HepG2 (cell line): Measurements from ENCODE around the gene APRT. TPM values are rescaled to one million over a fixed set of nuclear protein-coding genes. Genes with fewer than 3 reads are reported as not detected.
A peak's percentile ranks its signal among the peaks of the same experiment; 100 is the strongest.

Source experiments
- CCDC6 ChIP-seq: sonication (generic); formaldehyde crosslinking; IDR thresholded peaks from 2 replicates; pipeline ENCODE4 v1.8.1; 2022; ENCODE audit warnings: mild to moderate bottlenecking, missing genetic modification reagents, moderate library complexity
- MAX ChIP-seq: IDR thresholded peaks from 2 replicates; pipeline ENCODE4 v1.6.1; 2012; ENCODE audit warnings: inconsistent platforms
- MIER3 ChIP-seq: IDR thresholded peaks from 2 replicates; pipeline ENCODE4 v1.6.1; 2016; ENCODE audit warnings: missing compliant biosample characterization, borderline replicate concordance
- PAWR ChIP-seq: sonication (generic); formaldehyde crosslinking; IDR thresholded peaks from 2 replicates; pipeline ENCODE4 v1.4.0; 2020; ENCODE audit warnings: missing genetic modification reagents, mild to moderate bottlenecking, borderline replicate concordance
- RFX5 ChIP-seq: IDR thresholded peaks from 2 replicates; pipeline ENCODE4 v1.6.1; 2011; ENCODE audit warnings: low read depth, low read length, improper control_type of control experiment
- RXRB ChIP-seq: IDR thresholded peaks from 2 replicates; pipeline ENCODE4 v1.6.1; 2016; ENCODE audit warnings: borderline replicate concordance, missing genetic modification reagents, missing compliant biosample characterization
- STAT5B ChIP-seq: sonication (generic); formaldehyde crosslinking; IDR thresholded peaks from 2 replicates; pipeline ENCODE4 v1.4.0; 2020; ENCODE audit warnings: missing genetic modification reagents
- TGIF2 ChIP-seq: IDR thresholded peaks from 2 replicates; pipeline ENCODE4 v1.6.1; 2016; ENCODE audit warnings: control low read depth, missing compliant biosample characterization
- ZKSCAN5 ChIP-seq: sonication (generic); formaldehyde crosslinking; IDR thresholded peaks from 2 replicates; pipeline ENCODE4 v1.5.1; 2020; ENCODE audit warnings: mild to moderate bottlenecking, missing genetic modification reagents
- ZMYM3 ChIP-seq: sonication (generic); formaldehyde crosslinking; IDR thresholded peaks from 2 replicates; pipeline ENCODE4 v1.5.1; 2020; ENCODE audit warnings: mild to moderate bottlenecking, missing genetic modification reagents
- ZNF230 ChIP-seq: sonication (generic); formaldehyde crosslinking; IDR thresholded peaks from 2 replicates; pipeline ENCODE4 v1.4.0; 2020; ENCODE audit warnings: mild to moderate bottlenecking, missing genetic modification reagents
- ZNF264 ChIP-seq: sonication (generic); formaldehyde crosslinking; IDR thresholded peaks from 2 replicates; pipeline ENCODE4 v1.4.0; 2020; ENCODE audit warnings: missing genetic modification reagents
- ZNF3 ChIP-seq: IDR thresholded peaks from 2 replicates; pipeline ENCODE4 v1.7.0; 2017; ENCODE audit warnings: inconsistent platforms
- ZNF350 ChIP-seq: sonication (generic); formaldehyde crosslinking; IDR thresholded peaks from 2 replicates; pipeline ENCODE4 v1.4.0; 2020; ENCODE audit warnings: mild to moderate bottlenecking, low read depth, missing genetic modification reagents, borderline replicate concordance
- ZNF44 ChIP-seq: sonication (generic); formaldehyde crosslinking; IDR thresholded peaks from 2 replicates; pipeline ENCODE4 v1.5.1; 2020; ENCODE audit warnings: mild to moderate bottlenecking, missing genetic modification reagents
- ZNF816 ChIP-seq: sonication (generic); formaldehyde crosslinking; IDR thresholded peaks from 2 replicates; pipeline ENCODE4 v1.8.0; 2022; ENCODE audit warnings: missing genetic modification reagents, mild to moderate bottlenecking, borderline replicate concordance
- ZNF879 ChIP-seq: sonication (generic); formaldehyde crosslinking; IDR thresholded peaks from 2 replicates; pipeline ENCODE4 v1.8.1; 2023; ENCODE audit warnings: missing genetic modification reagents
- ZSCAN9 ChIP-seq: IDR thresholded peaks from 2 replicates; pipeline ENCODE4 v1.6.1; 2016; ENCODE audit warnings: borderline replicate concordance
- polyA plus RNA-seq, 8 experiments: library from polyadenylated mRNA; depleted of rRNA in 3 of 8; stranded (reverse) in 7 of 8; unstranded in 1 of 8; fragments of >200 nt; fragmentation: Illumina TruSeq in 4 of 8; extraction: Trizol in 4 of 8; gene quantifications; 2 replicates each; pipeline versions ENCODE4 v1.2.1 to v1.2.3, GENCODE V29; 2011 to 2016; ENCODE audit warnings: low read depth in 4 of 8, missing spikeins in 1 of 8, mixed read lengths in 1 of 8; ENCODE audit not compliant: insufficient read depth in 1 of 8
- total RNA-seq, 5 experiments: library from RNA; depleted of rRNA; stranded (reverse); fragments of >200 nt; fragmentation: Illumina TruSeq; extraction: Trizol; gene quantifications; 2 replicates each; pipeline ENCODE4 v1.2.3, GENCODE V29; 2016; ENCODE audit warnings: low read depth in 1 of 5
- TF ChIP-seq, protein P1 (sequence below): sonication (generic); formaldehyde crosslinking; IDR thresholded peaks from 2 replicates; pipeline ENCODE4 v1.4.0; 2020; ENCODE audit warnings: missing genetic modification reagents, mild to moderate bottlenecking, borderline replicate concordance
- TF ChIP-seq, protein P2 (sequence below): sonication (generic); formaldehyde crosslinking; conservative IDR thresholded peaks from 2 replicates; pipeline ENCODE4 v1.8.1; 2023; ENCODE audit warnings: missing genetic modification reagents
- TF ChIP-seq, protein P3 (sequence below), 2 experiments: sonication (generic) in 1 of 2; formaldehyde crosslinking in 1 of 2; IDR thresholded peaks; 2 replicates each; pipeline versions ENCODE4 v1.4.0 to v1.6.1; 2016 to 2020; ENCODE audit warnings: borderline replicate concordance in 1 of 2, low read depth in 1 of 2, mild to moderate bottlenecking in 1 of 2, missing genetic modification reagents in 1 of 2

Gene APRT
- total and polyA plus RNA-seq, 2 of the 13 experiments (the other 11 are each of a cell fraction or from before 2014, with no cell fraction given) = 155 to 242 TPM

- TF ChIP-seq MIER3 (no peak), ZNF350 (CRISPR knock-in tag) (0 out of 2 replicates have a peak, but pooled peaks have one; percentile 42), ZSCAN9 (CRISPR knock-in tag) (no peak), RFX5 (no peak), CCDC6 (CRISPR knock-in tag) (no peak), STAT5B (no peak), ZNF816 (no peak), MAX (no peak), PAWR (no peak), ZMYM3 (CRISPR knock-in tag) (peak; percentile 57; the same call in 1 of the 2 replicates), ZNF44 (CRISPR knock-in tag) (no peak), ZKSCAN5 (CRISPR knock-in tag) (no peak), RXRB (CRISPR knock-in tag) (peak; percentile 58; the same call in 1 of the 2 replicates), ZNF230 (CRISPR knock-in tag) (no peak), TGIF2 (CRISPR knock-in tag) (no peak), ZNF264 (no peak; the same call in 1 of the 2 replicates), ZNF3 (no peak), ZNF879 (no peak)
- TF ChIP-seq, protein P1, sequence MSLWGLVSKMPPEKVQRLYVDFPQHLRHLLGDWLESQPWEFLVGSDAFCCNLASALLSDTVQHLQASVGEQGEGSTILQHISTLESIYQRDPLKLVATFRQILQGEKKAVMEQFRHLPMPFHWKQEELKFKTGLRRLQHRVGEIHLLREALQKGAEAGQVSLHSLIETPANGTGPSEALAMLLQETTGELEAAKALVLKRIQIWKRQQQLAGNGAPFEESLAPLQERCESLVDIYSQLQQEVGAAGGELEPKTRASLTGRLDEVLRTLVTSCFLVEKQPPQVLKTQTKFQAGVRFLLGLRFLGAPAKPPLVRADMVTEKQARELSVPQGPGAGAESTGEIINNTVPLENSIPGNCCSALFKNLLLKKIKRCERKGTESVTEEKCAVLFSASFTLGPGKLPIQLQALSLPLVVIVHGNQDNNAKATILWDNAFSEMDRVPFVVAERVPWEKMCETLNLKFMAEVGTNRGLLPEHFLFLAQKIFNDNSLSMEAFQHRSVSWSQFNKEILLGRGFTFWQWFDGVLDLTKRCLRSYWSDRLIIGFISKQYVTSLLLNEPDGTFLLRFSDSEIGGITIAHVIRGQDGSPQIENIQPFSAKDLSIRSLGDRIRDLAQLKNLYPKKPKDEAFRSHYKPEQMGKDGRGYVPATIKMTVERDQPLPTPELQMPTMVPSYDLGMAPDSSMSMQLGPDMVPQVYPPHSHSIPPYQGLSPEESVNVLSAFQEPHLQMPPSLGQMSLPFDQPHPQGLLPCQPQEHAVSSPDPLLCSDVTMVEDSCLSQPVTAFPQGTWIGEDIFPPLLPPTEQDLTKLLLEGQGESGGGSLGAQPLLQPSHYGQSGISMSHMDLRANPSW (CRISPR knock-in tag) = no peak; the same call in 1 of the 2 replicates
- TF ChIP-seq, protein P2, sequence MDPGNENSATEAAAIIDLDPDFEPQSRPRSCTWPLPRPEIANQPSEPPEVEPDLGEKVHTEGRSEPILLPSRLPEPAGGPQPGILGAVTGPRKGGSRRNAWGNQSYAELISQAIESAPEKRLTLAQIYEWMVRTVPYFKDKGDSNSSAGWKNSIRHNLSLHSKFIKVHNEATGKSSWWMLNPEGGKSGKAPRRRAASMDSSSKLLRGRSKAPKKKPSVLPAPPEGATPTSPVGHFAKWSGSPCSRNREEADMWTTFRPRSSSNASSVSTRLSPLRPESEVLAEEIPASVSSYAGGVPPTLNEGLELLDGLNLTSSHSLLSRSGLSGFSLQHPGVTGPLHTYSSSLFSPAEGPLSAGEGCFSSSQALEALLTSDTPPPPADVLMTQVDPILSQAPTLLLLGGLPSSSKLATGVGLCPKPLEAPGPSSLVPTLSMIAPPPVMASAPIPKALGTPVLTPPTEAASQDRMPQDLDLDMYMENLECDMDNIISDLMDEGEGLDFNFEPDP (CRISPR knock-in tag) = no peak
- TF ChIP-seq, protein P3, sequence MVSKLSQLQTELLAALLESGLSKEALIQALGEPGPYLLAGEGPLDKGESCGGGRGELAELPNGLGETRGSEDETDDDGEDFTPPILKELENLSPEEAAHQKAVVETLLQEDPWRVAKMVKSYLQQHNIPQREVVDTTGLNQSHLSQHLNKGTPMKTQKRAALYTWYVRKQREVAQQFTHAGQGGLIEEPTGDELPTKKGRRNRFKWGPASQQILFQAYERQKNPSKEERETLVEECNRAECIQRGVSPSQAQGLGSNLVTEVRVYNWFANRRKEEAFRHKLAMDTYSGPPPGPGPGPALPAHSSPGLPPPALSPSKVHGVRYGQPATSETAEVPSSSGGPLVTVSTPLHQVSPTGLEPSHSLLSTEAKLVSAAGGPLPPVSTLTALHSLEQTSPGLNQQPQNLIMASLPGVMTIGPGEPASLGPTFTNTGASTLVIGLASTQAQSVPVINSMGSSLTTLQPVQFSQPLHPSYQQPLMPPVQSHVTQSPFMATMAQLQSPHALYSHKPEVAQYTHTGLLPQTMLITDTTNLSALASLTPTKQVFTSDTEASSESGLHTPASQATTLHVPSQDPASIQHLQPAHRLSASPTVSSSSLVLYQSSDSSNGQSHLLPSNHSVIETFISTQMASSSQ (IDR thresholded peaks at IDR 0.05; ENCODE audit: low read depth) = no peak
- TF ChIP-seq, protein P3 (CRISPR knock-in tag; IDR thresholded peaks at IDR 0.05; ENCODE audit: borderline replicate concordance) = no peak
Measured at GRCh38 chr16:88787579-88788314, 24.0 kb downstream of the APRT start (continued).
